GM23338 (cell line): ENCODE measurements around the gene TEKT5. TPM values are rescaled to one million over a fixed set of nuclear protein-coding genes. Genes with fewer than 3 reads are reported as not detected.
"Not testable (repeated sequence)": the region's sequence is repeated elsewhere in the genome, so short reads cannot be mapped to it uniquely, and the experiment has no call there.

ENCODE experiments used
- ATAC-seq: fragments of 200-7000 bp; cut with Tn5 transposase; 3 replicates; pipeline ENCODE4 v1.9.1; 2020
- DNase-seq: peaks from one replicate; pipeline ENCODE4 v3.0.0-alpha.2; 2015; ENCODE audit warnings: low spot score
- H2AFZ ChIP-seq: fragments of 200-600 bp; sonication (generic); 2 replicates; pipeline ENCODE4 v1.8.0; 2016; ENCODE audit warnings: antibody characterized with exemption, mild to moderate bottlenecking, moderate library complexity
- H3F3A ChIP-seq: fragments of 200-600 bp; sonication (generic); replicated peaks from 2 replicates; pipeline ENCODE4 v1.8.0; 2017; ENCODE audit warnings: antibody characterized with exemption, mixed run types, low read depth
- H3K27ac ChIP-seq: fragments of 200-600 bp; sonication (generic); 2 replicates; pipeline ENCODE4 v1.6.1; 2016; ENCODE audit warnings: low read depth
- H3K27me3 ChIP-seq: fragments of 200-600 bp; sonication (generic); 2 replicates; pipeline ENCODE4 v1.8.0; 2016; ENCODE audit warnings: mild to moderate bottlenecking, mixed run types, moderate library complexity; ENCODE audit not compliant: insufficient read depth
- H3K36me3 ChIP-seq: fragments of 200-600 bp; sonication (generic); 2 replicates; pipeline ENCODE4 v1.8.0; 2016; ENCODE audit warnings: mild to moderate bottlenecking; ENCODE audit not compliant: insufficient read depth
- H3K4me1 ChIP-seq: fragments of 200-600 bp; sonication (generic); 2 replicates; pipeline ENCODE4 v1.8.0; 2016; ENCODE audit warnings: mild to moderate bottlenecking, moderate library complexity; ENCODE audit not compliant: insufficient read depth
- H3K4me2 ChIP-seq: fragments of 200-600 bp; sonication (generic); 2 replicates; pipeline ENCODE4 v1.7.1; 2017; ENCODE audit warnings: mixed run types
- H3K4me3 ChIP-seq: fragments of 200-600 bp; sonication (generic); 2 replicates; pipeline ENCODE4 v1.6.1; 2016; ENCODE audit warnings: mixed run types
- H3K79me2 ChIP-seq: fragments of 200-600 bp; sonication (generic); replicated peaks from 2 replicates; pipeline ENCODE4 v1.8.0; 2017; ENCODE audit warnings: mild to moderate bottlenecking; ENCODE audit not compliant: insufficient read depth
- H3K9me2 ChIP-seq: fragments of 200-600 bp; sonication (generic); 2 replicates; pipeline ENCODE4 v1.8.0; 2017; ENCODE audit not compliant: insufficient read depth
- H4K20me1 ChIP-seq: fragments of 200-600 bp; sonication (generic); replicated peaks from 2 replicates; pipeline ENCODE4 v1.8.0; 2017; ENCODE audit warnings: mild to moderate bottlenecking; ENCODE audit not compliant: insufficient read depth
- H3K27ac Mint-ChIP-seq: 2 replicates; pipeline ENCODE4 v1.8.0; 2020; ENCODE audit warnings: inconsistent platforms, mild to moderate bottlenecking, moderate library complexity, mixed read lengths
- H3K27me3 Mint-ChIP-seq: 3 replicates; pipeline ENCODE4 v1.8.0; 2022; ENCODE audit warnings: low read depth, mild to moderate bottlenecking, moderate library complexity, mixed read lengths, inconsistent platforms; ENCODE audit not compliant: insufficient read depth, poor library complexity
- H3K36me3 Mint-ChIP-seq: 3 replicates; pipeline ENCODE4 v1.8.0; 2021; ENCODE audit warnings: low read depth, mild to moderate bottlenecking, inconsistent platforms, moderate library complexity, mixed read lengths
- H3K4me1 Mint-ChIP-seq: 3 replicates; pipeline ENCODE4 v1.8.0; 2020; ENCODE audit warnings: mild to moderate bottlenecking, inconsistent platforms, mixed read lengths
- H3K4me3 Mint-ChIP-seq: 3 replicates; pipeline ENCODE4 v1.8.0; 2021; ENCODE audit warnings: moderate library complexity, mild to moderate bottlenecking, inconsistent platforms, mixed read lengths
- H3K9me3 Mint-ChIP-seq: 3 replicates; pipeline ENCODE4 v1.8.0; 2020; ENCODE audit warnings: moderate library complexity, mild to moderate bottlenecking, inconsistent platforms, mixed read lengths
- CREB1 ChIP-seq: fragments of 250-450 bp; sonication (Bioruptor Pico); IDR thresholded peaks from 2 replicates; pipeline ENCODE4 v1.5.0; 2020; ENCODE audit warnings: low read depth, mild to moderate bottlenecking, moderate library complexity
- EZH2 ChIP-seq: fragments of 200-600 bp; sonication (generic); IDR thresholded peaks from one replicate; pipeline ENCODE4 v1.8.0; 2017; ENCODE audit warnings: antibody characterized with exemption, mild to moderate bottlenecking, low read depth; ENCODE audit not compliant: unreplicated experiment
- EZH2phosphoT487 ChIP-seq: fragments of 200-600 bp; sonication (generic); IDR thresholded peaks from one replicate; pipeline ENCODE4 v1.8.1; 2018; ENCODE audit warnings: antibody characterized with exemption; ENCODE audit not compliant: unreplicated experiment
- JUNB ChIP-seq: IDR thresholded peaks from one replicate; pipeline ENCODE4 v1.6.1; 2016; ENCODE audit warnings: antibody characterized with exemption; ENCODE audit not compliant: unreplicated experiment
- POLR2AphosphoS5 ChIP-seq: IDR thresholded peaks from 2 replicates; pipeline ENCODE4 v1.6.1; 2016; ENCODE audit warnings: antibody characterized with exemption, low read depth
- REST ChIP-seq: IDR thresholded peaks from one replicate; pipeline ENCODE4 v1.6.1; 2018; ENCODE audit warnings: antibody characterized with exemption; ENCODE audit not compliant: unreplicated experiment
- STAT1 ChIP-seq: IDR thresholded peaks from one replicate; pipeline ENCODE4 v1.6.1; 2016; ENCODE audit warnings: antibody characterized with exemption; ENCODE audit not compliant: unreplicated experiment
- ZNF114 ChIP-seq: fragments of 250-450 bp; sonication (Bioruptor Pico); IDR thresholded peaks from 2 replicates; pipeline ENCODE4 v1.5.0; 2020; ENCODE audit warnings: mild to moderate bottlenecking, moderate library complexity
- ZNF331 ChIP-seq: fragments of 250-450 bp; sonication (Bioruptor Pico); IDR thresholded peaks from 2 replicates; pipeline ENCODE4 v1.5.0; 2020; ENCODE audit warnings: low read depth, mild to moderate bottlenecking, moderate library complexity
- polyA plus RNA-seq: library from polyadenylated mRNA; unstranded; fragments of >200 nt; fragmentation: Nextera tagmentation; extraction: Ambion mirVana; gene quantifications from 2 replicates; pipeline ENCODE4 v1.2.1, GENCODE V29; 2016
- total RNA-seq: library from RNA; depleted of rRNA; stranded (reverse); fragments of >200 nt; shearing (Covaris generic); gene quantifications from 2 replicates; pipeline ENCODE4 v1.2.3, GENCODE V29; 2014
- TF ChIP-seq, protein P1 (sequence below): fragments of 250-450 bp; sonication (Bioruptor Pico); IDR thresholded peaks from 2 replicates; pipeline ENCODE4 v1.5.0; 2020; ENCODE audit warnings: mild to moderate bottlenecking, moderate library complexity

The TEKT5 gene
- total and polyA plus RNA-seq, 2 experiments from 2014 or later, result 0.52 TPM; not detected in 1

- not testable (repeated sequence) for ATAC-seq, H3K36me3 Mint-ChIP-seq, H3F3A ChIP-seq, H3K27me3 ChIP-seq, H3K79me2 ChIP-seq, H3K27ac Mint-ChIP-seq, H4K20me1 ChIP-seq, H3K4me2 ChIP-seq, H2AFZ ChIP-seq, H3K4me3 ChIP-seq, H3K4me3 Mint-ChIP-seq, H3K9me3 Mint-ChIP-seq, H3K27ac ChIP-seq, H3K36me3 ChIP-seq, H3K9me2 ChIP-seq, DNase-seq
- H3K4me1 ChIP-seq, result peaks cover 34% of the 10 kb centered on the region
- Mint-ChIP-seq H3K4me1 (peaks cover 27% of the 10 kb centered on the region), H3K27me3 (peaks cover 13% of the 10 kb centered on the region)
Measured at GRCh38 chr16:10621216-10621949, 73.3 kb downstream of the TEKT5 start.

DNA sequence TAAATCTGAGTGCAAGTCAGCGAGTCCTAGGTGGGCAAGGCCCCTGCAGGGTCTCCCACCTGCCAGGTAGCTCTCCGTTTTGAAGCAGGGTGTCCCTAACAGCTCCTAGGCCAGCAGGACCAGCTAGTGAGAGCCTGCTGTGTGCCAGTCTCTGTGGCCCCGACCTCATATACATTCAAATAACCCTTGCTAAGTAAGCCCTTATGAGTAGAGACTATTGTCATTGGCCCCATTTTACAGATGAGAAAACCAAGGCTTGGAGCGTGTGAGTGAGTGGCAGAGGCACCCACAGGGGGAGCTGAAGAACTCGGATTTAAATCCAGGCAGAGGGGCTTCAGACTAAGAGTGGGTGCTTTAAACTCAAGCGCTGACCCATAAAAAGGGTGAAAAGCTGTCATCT lies 74.6 kb downstream of the TEKT5 start:
- H3K27ac Mint-ChIP-seq, result no peak overlapping the region
- H3K9me3 Mint-ChIP-seq, result no peaks in the 10 kb centered on the region; the same call in 2 of the 3 replicates
- Histone ChIP-seq H3K4me1 (peaks cover 34% of the 10 kb centered on the region), H4K20me1 (no peaks in the 10 kb centered on the region), H3K4me2 (peak overlapping the region; percentile 94; the same call in 1 of the 2 replicates), H3K4me3 (peak overlapping the region; percentile 66; the same call in 1 of the 2 replicates), H3K36me3 (no peaks in the 10 kb centered on the region), H3K27ac (no peak overlapping the region), H3K9me2 (no peaks in the 10 kb centered on the region), H2AFZ (peak overlapping the region; percentile 96), H3F3A (no peaks in the 10 kb centered on the region), H3K79me2 (no peaks in the 10 kb centered on the region), H3K27me3 (peaks cover 6% of the 10 kb centered on the region; the same call in 1 of the 2 replicates)
- peak overlapping the region; percentile 70; the same call in 1 of the 3 replicates for H3K4me3 Mint-ChIP-seq
- peaks cover 13% of the 10 kb centered on the region for H3K27me3 Mint-ChIP-seq
- TF ChIP-seq CREB1 (no peak), JUNB (no peak), ZNF331 (CRISPR knock-in tag) (no peak), POLR2AphosphoS5 (no peak), REST (no peak), ZNF114 (no peak), STAT1 (no peak), EZH2phosphoT487 (no peak), EZH2 (no peak)
- TF ChIP-seq, protein P1, sequence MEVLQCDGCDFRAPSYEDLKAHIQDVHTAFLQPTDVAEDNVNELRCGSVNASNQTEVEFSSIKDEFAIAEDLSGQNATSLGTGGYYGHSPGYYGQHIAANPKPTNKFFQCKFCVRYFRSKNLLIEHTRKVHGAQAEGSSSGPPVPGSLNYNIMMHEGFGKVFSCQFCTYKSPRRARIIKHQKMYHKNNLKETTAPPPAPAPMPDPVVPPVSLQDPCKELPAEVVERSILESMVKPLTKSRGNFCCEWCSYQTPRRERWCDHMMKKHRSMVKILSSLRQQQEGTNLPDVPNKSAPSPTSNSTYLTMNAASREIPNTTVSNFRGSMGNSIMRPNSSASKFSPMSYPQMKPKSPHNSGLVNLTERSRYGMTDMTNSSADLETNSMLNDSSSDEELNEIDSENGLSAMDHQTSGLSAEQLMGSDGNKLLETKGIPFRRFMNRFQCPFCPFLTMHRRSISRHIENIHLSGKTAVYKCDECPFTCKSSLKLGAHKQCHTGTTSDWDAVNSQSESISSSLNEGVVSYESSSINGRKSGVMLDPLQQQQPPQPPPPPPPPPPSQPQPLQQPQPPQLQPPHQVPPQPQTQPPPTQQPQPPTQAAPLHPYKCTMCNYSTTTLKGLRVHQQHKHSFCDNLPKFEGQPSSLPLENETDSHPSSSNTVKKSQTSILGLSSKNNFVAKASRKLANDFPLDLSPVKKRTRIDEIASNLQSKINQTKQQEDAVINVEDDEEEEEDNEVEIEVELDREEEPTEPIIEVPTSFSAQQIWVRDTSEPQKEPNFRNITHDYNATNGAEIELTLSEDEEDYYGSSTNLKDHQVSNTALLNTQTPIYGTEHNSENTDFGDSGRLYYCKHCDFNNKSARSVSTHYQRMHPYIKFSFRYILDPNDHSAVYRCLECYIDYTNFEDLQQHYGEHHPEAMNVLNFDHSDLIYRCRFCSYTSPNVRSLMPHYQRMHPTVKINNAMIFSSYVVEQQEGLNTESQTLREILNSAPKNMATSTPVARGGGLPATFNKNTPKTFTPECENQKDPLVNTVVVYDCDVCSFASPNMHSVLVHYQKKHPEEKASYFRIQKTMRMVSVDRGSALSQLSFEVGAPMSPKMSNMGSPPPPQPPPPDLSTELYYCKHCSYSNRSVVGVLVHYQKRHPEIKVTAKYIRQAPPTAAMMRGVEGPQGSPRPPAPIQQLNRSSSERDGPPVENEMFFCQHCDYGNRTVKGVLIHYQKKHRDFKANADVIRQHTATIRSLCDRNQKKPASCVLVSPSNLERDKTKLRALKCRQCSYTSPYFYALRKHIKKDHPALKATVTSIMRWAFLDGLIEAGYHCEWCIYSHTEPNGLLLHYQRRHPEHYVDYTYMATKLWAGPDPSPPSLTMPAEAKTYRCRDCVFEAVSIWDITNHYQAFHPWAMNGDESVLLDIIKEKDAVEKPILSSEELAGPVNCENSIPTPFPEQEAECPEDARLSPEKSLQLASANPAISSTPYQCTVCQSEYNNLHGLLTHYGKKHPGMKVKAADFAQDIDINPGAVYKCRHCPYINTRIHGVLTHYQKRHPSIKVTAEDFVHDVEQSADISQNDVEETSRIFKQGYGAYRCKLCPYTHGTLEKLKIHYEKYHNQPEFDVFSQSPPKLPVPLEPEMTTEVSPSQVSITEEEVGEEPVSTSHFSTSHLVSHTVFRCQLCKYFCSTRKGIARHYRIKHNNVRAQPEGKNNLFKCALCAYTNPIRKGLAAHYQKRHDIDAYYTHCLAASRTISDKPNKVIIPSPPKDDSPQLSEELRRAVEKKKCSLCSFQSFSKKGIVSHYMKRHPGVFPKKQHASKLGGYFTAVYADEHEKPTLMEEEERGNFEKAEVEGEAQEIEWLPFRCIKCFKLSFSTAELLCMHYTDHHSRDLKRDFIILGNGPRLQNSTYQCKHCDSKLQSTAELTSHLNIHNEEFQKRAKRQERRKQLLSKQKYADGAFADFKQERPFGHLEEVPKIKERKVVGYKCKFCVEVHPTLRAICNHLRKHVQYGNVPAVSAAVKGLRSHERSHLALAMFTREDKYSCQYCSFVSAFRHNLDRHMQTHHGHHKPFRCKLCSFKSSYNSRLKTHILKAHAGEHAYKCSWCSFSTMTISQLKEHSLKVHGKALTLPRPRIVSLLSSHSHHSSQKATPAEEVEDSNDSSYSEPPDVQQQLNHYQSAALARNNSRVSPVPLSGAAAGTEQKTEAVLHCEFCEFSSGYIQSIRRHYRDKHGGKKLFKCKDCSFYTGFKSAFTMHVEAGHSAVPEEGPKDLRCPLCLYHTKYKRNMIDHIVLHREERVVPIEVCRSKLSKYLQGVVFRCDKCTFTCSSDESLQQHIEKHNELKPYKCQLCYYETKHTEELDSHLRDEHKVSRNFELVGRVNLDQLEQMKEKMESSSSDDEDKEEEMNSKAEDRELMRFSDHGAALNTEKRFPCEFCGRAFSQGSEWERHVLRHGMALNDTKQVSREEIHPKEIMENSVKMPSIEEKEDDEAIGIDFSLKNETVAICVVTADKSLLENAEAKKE (CRISPR knock-in tag), result no peak
- peaks cover 30% of the 10 kb centered on the region for H3K4me1 Mint-ChIP-seq
- DNase-seq (no peak), ATAC-seq (no peak)
- H3K36me3 Mint-ChIP-seq, result no peaks in the 10 kb centered on the region
